HG02981 (cell line): ENCODE data around the gene ACOXL.
"Not testable (repeated sequence)": the region's sequence is repeated elsewhere in the genome, so short reads cannot be mapped to it uniquely, and the experiment has no call there.

ENCODE experiments used
- ATAC-seq: cut with Tn5 transposase; IDR thresholded peaks from one replicate; pipeline ENCODE4 v1.9.1; 2021; ENCODE audit warnings: mild to moderate bottlenecking, moderate library complexity; ENCODE audit not compliant: unreplicated experiment

Gene ACOXL

GRCh38 chr2:110852541-110853263 is 120.3 kb downstream of the ACOXL start:
- ATAC-seq, result no peak

- ATAC-seq, result no peak
Measured at GRCh38 chr2:110853516-110853915, 121.1 kb downstream of the ACOXL start.

- no peak for ATAC-seq
Measured at GRCh38 chr2:110853948-110854347, 121.6 kb downstream of the ACOXL start.

- ATAC-seq, result no peak
Measured at GRCh38 chr2:110854355-110855081, 122.1 kb downstream of the ACOXL start.

GRCh38 chr2:110855841-110856240 is 123.5 kb downstream of the ACOXL start:
- ATAC-seq, result not testable (repeated sequence)

GRCh38 chr2:110858135-110858725 is 125.9 kb downstream of the ACOXL start:
- ATAC-seq, result peak; percentile 81

- ATAC-seq, result no peak
Measured at GRCh38 chr2:110858993-110859701, 126.8 kb downstream of the ACOXL start.

- ATAC-seq, result no peak
Measured at GRCh38 chr2:110860630-110861029, 128.3 kb downstream of the ACOXL start.

GRCh38 chr2:110861616-110862260 is 129.4 kb downstream of the ACOXL start:
- ATAC-seq, result no peak

- ATAC-seq, result no peak
Measured at GRCh38 chr2:110863726-110864125, 131.4 kb downstream of the ACOXL start.

- no peak for ATAC-seq
Measured at GRCh38 chr2:110864176-110864575, 131.8 kb downstream of the ACOXL start.

- no peak for ATAC-seq
Measured at GRCh38 chr2:110864731-110865130, 132.4 kb downstream of the ACOXL start.

GRCh38 chr2:110865188-110865587 is 132.8 kb downstream of the ACOXL start:
- ATAC-seq, result peak; percentile 93

GRCh38 chr2:110866045-110866444 is 133.7 kb downstream of the ACOXL start:
- no peak for ATAC-seq

GRCh38 chr2:110866466-110866865 is 134.1 kb downstream of the ACOXL start:
- ATAC-seq, result no peak

GRCh38 chr2:110867078-110867477 is 134.7 kb downstream of the ACOXL start:
- ATAC-seq, result no peak

- ATAC-seq, result no peak
Measured at GRCh38 chr2:110868971-110869370, 136.6 kb downstream of the ACOXL start.

GRCh38 chr2:110869472-110870446 is 137.4 kb downstream of the ACOXL start:
- no peak for ATAC-seq

GRCh38 chr2:110870545-110870944 is 138.2 kb downstream of the ACOXL start:
- no peak for ATAC-seq

GRCh38 chr2:110871637-110872036 is 139.3 kb downstream of the ACOXL start:
- no peak for ATAC-seq
